SIG-M5 treated with dmso at 0.1 percent for 504 hours (cell line): Measurements from ENCODE around the gene LCE2B.
A peak's percentile ranks its signal among the peaks of the same experiment; 100 is the strongest.

Source experiments
- DNase-seq: peaks from one replicate; lab custom pipeline; 2025; ENCODE audit not compliant: unreplicated experiment; lab: John Stamatoyannopoulos, UW

Gene LCE2B

DNA sequence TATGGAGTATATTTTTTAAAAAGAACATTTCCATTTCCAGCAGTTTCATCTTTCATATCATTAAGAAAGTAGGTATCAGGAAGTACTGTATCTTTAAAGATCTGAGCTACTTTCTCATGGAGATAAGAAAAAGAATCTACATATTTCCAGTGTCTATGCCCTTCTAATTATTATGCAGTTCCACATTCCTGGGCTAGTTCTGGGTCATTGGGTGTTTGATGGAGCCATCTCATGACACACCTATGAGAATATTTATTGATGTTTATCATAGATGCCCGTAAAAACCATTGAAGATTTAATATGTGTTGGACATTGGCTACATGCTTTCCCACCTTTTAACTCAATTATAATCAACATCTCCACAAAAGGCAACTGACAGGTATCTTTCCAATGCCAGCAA, 43.1 kb downstream of the LCE2B start:
- DNase-seq = no peak

DNA sequence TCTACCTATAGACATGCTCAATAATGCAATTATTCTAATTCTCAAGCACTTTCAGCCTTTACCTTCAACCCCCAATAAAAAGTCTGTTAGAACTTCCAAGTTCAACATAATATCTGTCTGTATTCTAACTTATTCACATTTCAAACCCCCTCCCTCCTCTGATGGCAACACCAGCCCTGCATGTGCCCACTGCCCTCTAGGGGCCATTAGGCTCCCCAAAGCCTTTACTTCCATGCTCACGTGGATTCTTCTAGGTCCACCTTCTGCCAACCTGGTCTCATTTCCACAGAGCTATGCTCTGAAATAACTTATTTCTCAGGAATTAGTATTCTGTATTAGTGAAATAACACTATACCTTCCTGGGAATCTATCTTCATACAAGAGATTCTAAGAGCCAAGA, 49.7 kb downstream of the LCE2B start:
- peak; percentile 3 for DNase-seq
